A549 (cell line): ENCODE results near the gene METTL1.

Experiments
- CEBPB ChIP-seq, 2 experiments: fragments of >200 bp in 1 of 2; sonication (Bioruptor Twin) in 1 of 2; formaldehyde crosslinking in 1 of 2; IDR thresholded peaks; 2 replicates each; pipeline ENCODE4 v1.6.1; 2012 to 2016
- EHF ChIP-seq: fragments of 250-450 bp; sonication (Bioruptor Pico); IDR thresholded peaks from 2 replicates; pipeline ENCODE4 v1.5.0; 2020; ENCODE audit warnings: mild to moderate bottlenecking
- EP300 ChIP-seq, 2 experiments: fragments of >200 bp; sonication (Bioruptor Twin); formaldehyde crosslinking; IDR thresholded peaks; 2 replicates in 1 of 2; 3 replicates in 1 of 2; pipeline ENCODE4 v1.6.1; 2016 to 2017
- JUN ChIP-seq, 2 experiments: fragments of >200 bp; sonication (Bioruptor Twin); formaldehyde crosslinking; IDR thresholded peaks; 2 replicates in 1 of 2; 3 replicates in 1 of 2; pipeline ENCODE4 v1.6.1; 2016 to 2017
- POLR2A ChIP-seq: IDR thresholded peaks from 2 replicates; pipeline ENCODE4 v1.6.1; 2012; ENCODE audit warnings: mild to moderate bottlenecking, low read length
- SMC3 ChIP-seq: fragments of >200 bp; sonication (Bioruptor Twin); formaldehyde crosslinking; IDR thresholded peaks from 3 replicates; pipeline ENCODE4 v1.6.1; 2018; ENCODE audit warnings: inconsistent platforms
- ZSCAN20 ChIP-seq: fragments of 250-450 bp; sonication (Bioruptor Pico); IDR thresholded peaks from 2 replicates; pipeline ENCODE4 v1.8.0; 2022; ENCODE audit warnings: mild to moderate bottlenecking, moderate library complexity
- TF ChIP-seq, protein P1 (sequence below): IDR thresholded peaks from 2 replicates; pipeline ENCODE4 v1.6.1; 2012
- TF ChIP-seq, protein P2 (sequence below): fragments of >200 bp; sonication (Bioruptor Twin); formaldehyde crosslinking; IDR thresholded peaks from 3 replicates; pipeline ENCODE4 v1.5.1; 2016
- TF ChIP-seq, protein P3 (sequence below): fragments of 200-600 bp; sonication (generic); IDR thresholded peaks from 2 replicates; pipeline ENCODE4 v1.6.1; 2016; ENCODE audit warnings: antibody characterized with exemption, mild to moderate bottlenecking, moderate library complexity
- TF ChIP-seq, protein P4 (sequence below): fragments of 150-350 bp; IDR thresholded peaks from 2 replicates; pipeline ENCODE4 v1.6.1; 2014; ENCODE audit warnings: low read depth, mild to moderate bottlenecking, low read length
- TF ChIP-seq, protein P5 (sequence below): fragments of 250-450 bp; sonication (Bioruptor Pico); IDR thresholded peaks from 2 replicates; pipeline ENCODE4 v1.5.0; 2021; ENCODE audit warnings: mild to moderate bottlenecking, moderate library complexity, borderline replicate concordance

DNA sequence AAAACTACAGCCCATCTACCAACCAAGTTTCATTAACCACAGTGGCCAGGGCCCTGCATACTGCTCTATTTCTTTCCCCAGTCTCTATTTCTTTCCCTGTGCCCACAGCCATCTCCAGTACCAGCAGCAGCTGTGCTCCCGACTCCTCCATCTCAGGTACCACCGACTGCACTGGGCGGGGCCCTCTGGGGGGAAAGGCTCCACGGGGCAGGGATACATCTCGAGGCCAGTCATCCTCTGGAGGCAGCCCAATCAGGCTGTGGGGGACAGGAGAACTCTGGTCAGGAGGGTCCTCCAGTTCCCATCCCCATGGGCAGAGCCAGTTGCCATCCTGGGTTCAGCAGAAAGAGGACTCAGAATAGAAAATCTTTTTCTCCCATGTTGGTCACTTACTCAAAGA, 22.8 kb downstream of the METTL1 start:
- TF ChIP-seq, protein P1, sequence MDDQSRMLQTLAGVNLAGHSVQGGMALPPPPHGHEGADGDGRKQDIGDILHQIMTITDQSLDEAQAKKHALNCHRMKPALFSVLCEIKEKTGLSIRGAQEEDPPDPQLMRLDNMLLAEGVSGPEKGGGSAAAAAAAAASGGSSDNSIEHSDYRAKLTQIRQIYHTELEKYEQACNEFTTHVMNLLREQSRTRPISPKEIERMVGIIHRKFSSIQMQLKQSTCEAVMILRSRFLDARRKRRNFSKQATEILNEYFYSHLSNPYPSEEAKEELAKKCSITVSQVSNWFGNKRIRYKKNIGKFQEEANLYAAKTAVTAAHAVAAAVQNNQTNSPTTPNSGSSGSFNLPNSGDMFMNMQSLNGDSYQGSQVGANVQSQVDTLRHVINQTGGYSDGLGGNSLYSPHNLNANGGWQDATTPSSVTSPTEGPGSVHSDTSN = no peak
- TF ChIP-seq, protein P2, sequence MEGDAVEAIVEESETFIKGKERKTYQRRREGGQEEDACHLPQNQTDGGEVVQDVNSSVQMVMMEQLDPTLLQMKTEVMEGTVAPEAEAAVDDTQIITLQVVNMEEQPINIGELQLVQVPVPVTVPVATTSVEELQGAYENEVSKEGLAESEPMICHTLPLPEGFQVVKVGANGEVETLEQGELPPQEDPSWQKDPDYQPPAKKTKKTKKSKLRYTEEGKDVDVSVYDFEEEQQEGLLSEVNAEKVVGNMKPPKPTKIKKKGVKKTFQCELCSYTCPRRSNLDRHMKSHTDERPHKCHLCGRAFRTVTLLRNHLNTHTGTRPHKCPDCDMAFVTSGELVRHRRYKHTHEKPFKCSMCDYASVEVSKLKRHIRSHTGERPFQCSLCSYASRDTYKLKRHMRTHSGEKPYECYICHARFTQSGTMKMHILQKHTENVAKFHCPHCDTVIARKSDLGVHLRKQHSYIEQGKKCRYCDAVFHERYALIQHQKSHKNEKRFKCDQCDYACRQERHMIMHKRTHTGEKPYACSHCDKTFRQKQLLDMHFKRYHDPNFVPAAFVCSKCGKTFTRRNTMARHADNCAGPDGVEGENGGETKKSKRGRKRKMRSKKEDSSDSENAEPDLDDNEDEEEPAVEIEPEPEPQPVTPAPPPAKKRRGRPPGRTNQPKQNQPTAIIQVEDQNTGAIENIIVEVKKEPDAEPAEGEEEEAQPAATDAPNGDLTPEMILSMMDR = no peak
- TF ChIP-seq POLR2A (no peak), CEBPB (IDR thresholded peaks at IDR 0.05) (no peak), SMC3 (no peak), EHF (CRISPR knock-in tag) (no peak), JUN (IDR thresholded peaks at IDR 0.05) (no peak), EP300 (IDR thresholded peaks at IDR 0.05) (no peak), ZSCAN20 (CRISPR knock-in tag) (no peak)
- TF ChIP-seq, protein P3, sequence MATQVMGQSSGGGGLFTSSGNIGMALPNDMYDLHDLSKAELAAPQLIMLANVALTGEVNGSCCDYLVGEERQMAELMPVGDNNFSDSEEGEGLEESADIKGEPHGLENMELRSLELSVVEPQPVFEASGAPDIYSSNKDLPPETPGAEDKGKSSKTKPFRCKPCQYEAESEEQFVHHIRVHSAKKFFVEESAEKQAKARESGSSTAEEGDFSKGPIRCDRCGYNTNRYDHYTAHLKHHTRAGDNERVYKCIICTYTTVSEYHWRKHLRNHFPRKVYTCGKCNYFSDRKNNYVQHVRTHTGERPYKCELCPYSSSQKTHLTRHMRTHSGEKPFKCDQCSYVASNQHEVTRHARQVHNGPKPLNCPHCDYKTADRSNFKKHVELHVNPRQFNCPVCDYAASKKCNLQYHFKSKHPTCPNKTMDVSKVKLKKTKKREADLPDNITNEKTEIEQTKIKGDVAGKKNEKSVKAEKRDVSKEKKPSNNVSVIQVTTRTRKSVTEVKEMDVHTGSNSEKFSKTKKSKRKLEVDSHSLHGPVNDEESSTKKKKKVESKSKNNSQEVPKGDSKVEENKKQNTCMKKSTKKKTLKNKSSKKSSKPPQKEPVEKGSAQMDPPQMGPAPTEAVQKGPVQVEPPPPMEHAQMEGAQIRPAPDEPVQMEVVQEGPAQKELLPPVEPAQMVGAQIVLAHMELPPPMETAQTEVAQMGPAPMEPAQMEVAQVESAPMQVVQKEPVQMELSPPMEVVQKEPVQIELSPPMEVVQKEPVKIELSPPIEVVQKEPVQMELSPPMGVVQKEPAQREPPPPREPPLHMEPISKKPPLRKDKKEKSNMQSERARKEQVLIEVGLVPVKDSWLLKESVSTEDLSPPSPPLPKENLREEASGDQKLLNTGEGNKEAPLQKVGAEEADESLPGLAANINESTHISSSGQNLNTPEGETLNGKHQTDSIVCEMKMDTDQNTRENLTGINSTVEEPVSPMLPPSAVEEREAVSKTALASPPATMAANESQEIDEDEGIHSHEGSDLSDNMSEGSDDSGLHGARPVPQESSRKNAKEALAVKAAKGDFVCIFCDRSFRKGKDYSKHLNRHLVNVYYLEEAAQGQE = no peak
- TF ChIP-seq, protein P4, sequence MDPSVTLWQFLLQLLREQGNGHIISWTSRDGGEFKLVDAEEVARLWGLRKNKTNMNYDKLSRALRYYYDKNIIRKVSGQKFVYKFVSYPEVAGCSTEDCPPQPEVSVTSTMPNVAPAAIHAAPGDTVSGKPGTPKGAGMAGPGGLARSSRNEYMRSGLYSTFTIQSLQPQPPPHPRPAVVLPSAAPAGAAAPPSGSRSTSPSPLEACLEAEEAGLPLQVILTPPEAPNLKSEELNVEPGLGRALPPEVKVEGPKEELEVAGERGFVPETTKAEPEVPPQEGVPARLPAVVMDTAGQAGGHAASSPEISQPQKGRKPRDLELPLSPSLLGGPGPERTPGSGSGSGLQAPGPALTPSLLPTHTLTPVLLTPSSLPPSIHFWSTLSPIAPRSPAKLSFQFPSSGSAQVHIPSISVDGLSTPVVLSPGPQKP = no peak
- TF ChIP-seq, protein P5, sequence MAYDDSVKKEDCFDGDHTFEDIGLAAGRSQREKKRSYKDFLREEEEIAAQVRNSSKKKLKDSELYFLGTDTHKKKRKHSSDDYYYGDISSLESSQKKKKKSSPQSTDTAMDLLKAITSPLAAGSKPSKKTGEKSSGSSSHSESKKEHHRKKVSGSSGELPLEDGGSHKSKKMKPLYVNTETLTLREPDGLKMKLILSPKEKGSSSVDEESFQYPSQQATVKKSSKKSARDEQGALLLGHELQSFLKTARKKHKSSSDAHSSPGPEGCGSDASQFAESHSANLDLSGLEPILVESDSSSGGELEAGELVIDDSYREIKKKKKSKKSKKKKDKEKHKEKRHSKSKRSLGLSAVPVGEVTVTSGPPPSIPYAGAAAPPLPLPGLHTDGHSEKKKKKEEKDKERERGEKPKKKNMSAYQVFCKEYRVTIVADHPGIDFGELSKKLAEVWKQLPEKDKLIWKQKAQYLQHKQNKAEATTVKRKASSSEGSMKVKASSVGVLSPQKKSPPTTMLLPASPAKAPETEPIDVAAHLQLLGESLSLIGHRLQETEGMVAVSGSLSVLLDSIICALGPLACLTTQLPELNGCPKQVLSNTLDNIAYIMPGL (CRISPR knock-in tag) = no peak
